GM12878 (cell line): ENCODE results near the gene MPDZ. TPM values are rescaled to one million over a fixed set of nuclear protein-coding genes. Genes with fewer than 3 reads are reported as not detected.

Source experiments
- ATAC-seq: fragments of 200-7000 bp; cut with Tn5 transposase; 3 replicates; pipeline ENCODE4 v1.9.1; 2020; ENCODE audit warnings: mild to moderate bottlenecking, moderate library complexity
- BruUV-seq: library from RNA; stranded (reverse); fragments of 400-500 nt; replicated peaks from 2 replicates; lab custom pipeline; 2021; lab: Mats Ljungman, UMichigan
- CTCF ChIA-PET: fragments of 300-600 bp; sonication (Branson Sonifier 250); formaldehyde crosslinking; extraction: SDS; loops from one replicate; lab custom pipeline; 2021; ENCODE audit warnings: inconsistent platforms; lab: Yijun Ruan, JAX
- POLR2A ChIA-PET: fragments of 350-600 bp; formaldehyde crosslinking; extraction: SDS; loops from one replicate; lab custom pipeline; 2021; ENCODE audit warnings: inconsistent platforms; lab: Charles Lee
- RAD21 ChIA-PET: fragments of 300-600 bp; sonication (Branson Sonifier 250); formaldehyde crosslinking; loops from one replicate; lab custom pipeline; 2023; ENCODE audit warnings: antibody characterized with exemption; ENCODE audit not compliant: unreplicated experiment; lab: Charles Lee
- SMC1A ChIA-PET: fragments of 300-600 bp; sonication (Branson Sonifier 250); formaldehyde crosslinking; loops from one replicate; lab custom pipeline; 2023; ENCODE audit not compliant: unreplicated experiment, uncharacterized antibody; lab: Charles Lee
- DNase-seq: peaks from one replicate; pipeline ENCODE4 v3.0.0-alpha.2; 2011; ENCODE audit warnings: low read depth, low spot score
- FAIRE-seq: peaks from 3 replicates; lab custom pipeline; 2011; peaks lifted over from hg19 to GRCh38; lab: Jason Lieb, UNC
- H2AFZ ChIP-seq: 2 replicates; pipeline ENCODE4 v1.6.0; 2011; ENCODE audit warnings: low read depth, low read length, control low read depth; ENCODE audit not compliant: control insufficient read depth
- H3K27ac ChIP-seq: 2 replicates; pipeline ENCODE4 v1.5.1; 2011; ENCODE audit warnings: control low read depth; ENCODE audit not compliant: control insufficient read depth, insufficient read depth
- H3K27me3 ChIP-seq, 2 experiments: replicated peaks in 1 of 2; 2 replicates each; pipeline versions ENCODE4 v1.6.0 to v1.6.1; 2011; ENCODE audit warnings: low read length in 1 of 2; ENCODE audit not compliant: control insufficient read depth in 2 of 2, insufficient read depth in 2 of 2
- H3K36me3 ChIP-seq, 2 experiments: 2 replicates each; pipeline ENCODE4 v1.5.1; 2011; ENCODE audit warnings: low read length in 1 of 2; ENCODE audit not compliant: control insufficient read depth in 2 of 2, insufficient read depth in 2 of 2
- H3K4me1 ChIP-seq: 2 replicates; pipeline ENCODE4 v1.6.1; 2011; ENCODE audit warnings: mild to moderate bottlenecking, low read length, moderate library complexity, mixed read lengths; ENCODE audit not compliant: control insufficient read depth, insufficient read depth
- H3K4me2 ChIP-seq: 2 replicates; pipeline ENCODE4 v1.6.0; 2011; ENCODE audit warnings: control low read depth; ENCODE audit not compliant: control insufficient read depth, insufficient read depth
- H3K4me3 ChIP-seq: fragments of 200-600 bp; sonication (generic); 2 replicates; pipeline ENCODE4 v1.5.1; 2016
- H3K79me2 ChIP-seq: 2 replicates; pipeline ENCODE4 v1.6.0; 2011; ENCODE audit warnings: low read length; ENCODE audit not compliant: control insufficient read depth, insufficient read depth
- H3K9ac ChIP-seq: 2 replicates; pipeline ENCODE4 v1.8.0; 2011; ENCODE audit warnings: low read length, control low read depth, mixed read lengths; ENCODE audit not compliant: control insufficient read depth, insufficient read depth
- H3K9me3 ChIP-seq: replicated peaks from 3 replicates; pipeline ENCODE4 v1.5.1; 2011; ENCODE audit warnings: mild to moderate bottlenecking, low read length; ENCODE audit not compliant: control insufficient read depth, insufficient read depth
- H4K20me1 ChIP-seq: 2 replicates; pipeline ENCODE4 v1.6.0; 2011; ENCODE audit not compliant: control insufficient read depth, insufficient read depth
- ATF7 ChIP-seq: fragments of 450-650 bp; IDR thresholded peaks from 2 replicates; pipeline ENCODE4 v1.6.1; 2016; ENCODE audit warnings: low read depth, mild to moderate bottlenecking
- BMI1 ChIP-seq: fragments of 450-650 bp; IDR thresholded peaks from 2 replicates; pipeline ENCODE4 v1.6.1; 2016; ENCODE audit warnings: mild to moderate bottlenecking, moderate library complexity, borderline replicate concordance
- BRCA1 ChIP-seq: IDR thresholded peaks from 2 replicates; pipeline ENCODE4 v1.6.1; 2011; ENCODE audit warnings: low read depth, low read length, improper control_type of control experiment
- CHD1 ChIP-seq: IDR thresholded peaks from 2 replicates; pipeline ENCODE4 v1.6.1; 2012; ENCODE audit warnings: low read depth, low read length, improper control_type of control experiment
- LARP7 ChIP-seq: fragments of 450-650 bp; IDR thresholded peaks from 2 replicates; pipeline ENCODE4 v1.6.1; 2017; ENCODE audit warnings: mild to moderate bottlenecking
- MTA2 ChIP-seq: fragments of 450-650 bp; IDR thresholded peaks from 2 replicates; pipeline ENCODE4 v1.6.1; 2016; ENCODE audit warnings: low read depth, mild to moderate bottlenecking, moderate library complexity
- NR2C1 ChIP-seq: fragments of 450-650 bp; IDR thresholded peaks from 2 replicates; pipeline ENCODE4 v1.6.1; 2017; ENCODE audit warnings: antibody characterized with exemption, mild to moderate bottlenecking, moderate library complexity
- POLR2A ChIP-seq: IDR thresholded peaks from 2 replicates; pipeline ENCODE4 v1.6.1; 2011; ENCODE audit warnings: low read depth, mild to moderate bottlenecking, low read length
- SIN3A ChIP-seq: IDR thresholded peaks from 2 replicates; pipeline ENCODE4 v1.6.1; 2012; ENCODE audit warnings: low read depth, low read length, improper control_type of control experiment
- SKIL ChIP-seq: fragments of 450-650 bp; IDR thresholded peaks from 2 replicates; pipeline ENCODE4 v1.6.1; 2017; ENCODE audit warnings: mild to moderate bottlenecking, low read depth, inconsistent platforms; ENCODE audit not compliant: poor library complexity, severe bottlenecking
- SRF ChIP-seq, 2 experiments: IDR thresholded peaks; 2 replicates each; pipeline ENCODE4 v1.6.1; 2011; ENCODE audit warnings: low read depth in 2 of 2, low read length in 2 of 2, mild to moderate bottlenecking in 1 of 2, moderate library complexity in 1 of 2
- ZBED1 ChIP-seq: IDR thresholded peaks from 2 replicates; pipeline ENCODE4 v1.6.1; 2016; ENCODE audit warnings: borderline replicate concordance
- WGBS: methylation state at CpG from one replicate; pipeline ENCODE4 v1.1.6; 2016; ENCODE audit warnings: low lambda C conversion rate; ENCODE audit not compliant: insufficient replicate concordance, insufficient coverage; ENCODE audit errors: missing lambda C conversion rate; 5-methylcytosine and 5-hydroxymethylcytosine counted together
- in situ Hi-C: fragments of 300-500 bp; cut with MboI; formaldehyde crosslinking; loops from 9 replicates; pipeline ENCODE4 v1.14.3; 2018; ENCODE audit warnings: mixed read lengths
- intact Hi-C: fragments of 100-400 bp; cut with micrococcal nuclease; formaldehyde crosslinking; loops from one replicate; pipeline ENCODE4 v1.14.2; 2022; ENCODE audit not compliant: unreplicated experiment
- polyA plus RNA-seq, 11 experiments: library from polyadenylated mRNA; depleted of rRNA in 4 of 11; unstranded in 6 of 11; stranded (reverse) in 5 of 11; fragments of >200 nt; fragmentation: Nextera tagmentation in 4 of 11; fragmentation: Illumina TruSeq in 1 of 11; extraction: Ambion mirVana in 4 of 11; extraction: Trizol in 1 of 11; gene quantifications; 1 replicate in 1 of 11; 2 replicates in 10 of 11; pipeline versions ENCODE4 v1.2.1 to v1.2.3, GENCODE V29; 2011 to 2016; ENCODE audit warnings: inconsistent platforms in 2 of 11, missing spikeins in 2 of 11, low read depth in 1 of 11
- total RNA-seq, 4 experiments: library from RNA; depleted of rRNA in 3 of 4; stranded (reverse); fragments of >200 nt in 3 of 4; fragmentation: Illumina TruSeq in 1 of 4; extraction: Trizol in 1 of 4; gene quantifications; 2 replicates each; pipeline versions ENCODE4 v1.2.1 to v1.2.3, GENCODE V29; 2013 to 2021
- TF ChIP-seq, protein P1 (sequence below): IDR thresholded peaks from 2 replicates; pipeline ENCODE4 v1.6.1; 2012; ENCODE audit warnings: mild to moderate bottlenecking, low read depth, low read length
- TF ChIP-seq, protein P2 (sequence below): IDR thresholded peaks from 2 replicates; pipeline ENCODE4 v1.6.1; 2012; ENCODE audit warnings: low read length, inconsistent platforms

Gene MPDZ
- total and polyA plus RNA-seq, 10 of the 15 experiments (the other 5 are each of a cell fraction or from before 2014, with no cell fraction given): 0.36 TPM; not detected in 9

DNA sequence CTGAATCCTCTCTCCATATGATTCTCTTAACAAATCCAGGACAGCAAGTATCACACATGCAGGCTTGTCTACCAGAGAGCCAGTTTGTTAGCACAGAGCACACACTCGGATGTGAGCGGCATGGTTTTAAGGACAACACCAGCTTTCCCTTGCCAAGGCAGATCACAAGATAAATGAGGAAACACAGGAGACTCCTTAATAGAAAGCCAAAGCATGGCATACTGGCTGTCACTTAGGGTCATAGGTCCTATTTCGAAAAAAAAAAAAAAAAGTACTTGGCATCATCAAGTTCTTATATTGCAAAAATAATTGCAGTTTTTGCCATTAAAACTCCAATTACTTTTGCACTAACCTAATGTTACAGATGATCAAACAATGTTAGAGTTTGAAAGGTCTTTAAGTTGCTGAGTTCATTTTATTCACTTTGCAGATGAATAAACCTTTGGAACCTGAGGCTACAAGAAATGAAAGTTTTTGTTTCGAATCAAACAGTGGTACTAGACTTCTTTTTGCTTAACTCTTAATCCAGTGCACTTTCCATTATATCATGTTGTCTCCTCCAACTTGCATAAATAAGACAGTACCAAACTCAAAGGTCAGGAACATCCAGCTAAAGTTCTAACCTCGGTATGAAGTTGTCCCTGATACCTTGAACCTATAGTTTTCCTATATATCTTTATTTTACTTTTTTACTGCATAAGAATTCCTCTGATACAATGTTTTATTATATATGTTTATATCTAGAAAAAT lies 138.5 kb downstream of the MPDZ start (continued):
- TF ChIP-seq SIN3A (no peak), LARP7 (no peak), NR2C1 (no peak), BRCA1 (no peak), SRF (IDR thresholded peaks at IDR 0.05; ENCODE audit: low read depth in 2 of 2, low read length in 2 of 2) (no peak), MTA2 (no peak)
- TF ChIP-seq, protein P1, sequence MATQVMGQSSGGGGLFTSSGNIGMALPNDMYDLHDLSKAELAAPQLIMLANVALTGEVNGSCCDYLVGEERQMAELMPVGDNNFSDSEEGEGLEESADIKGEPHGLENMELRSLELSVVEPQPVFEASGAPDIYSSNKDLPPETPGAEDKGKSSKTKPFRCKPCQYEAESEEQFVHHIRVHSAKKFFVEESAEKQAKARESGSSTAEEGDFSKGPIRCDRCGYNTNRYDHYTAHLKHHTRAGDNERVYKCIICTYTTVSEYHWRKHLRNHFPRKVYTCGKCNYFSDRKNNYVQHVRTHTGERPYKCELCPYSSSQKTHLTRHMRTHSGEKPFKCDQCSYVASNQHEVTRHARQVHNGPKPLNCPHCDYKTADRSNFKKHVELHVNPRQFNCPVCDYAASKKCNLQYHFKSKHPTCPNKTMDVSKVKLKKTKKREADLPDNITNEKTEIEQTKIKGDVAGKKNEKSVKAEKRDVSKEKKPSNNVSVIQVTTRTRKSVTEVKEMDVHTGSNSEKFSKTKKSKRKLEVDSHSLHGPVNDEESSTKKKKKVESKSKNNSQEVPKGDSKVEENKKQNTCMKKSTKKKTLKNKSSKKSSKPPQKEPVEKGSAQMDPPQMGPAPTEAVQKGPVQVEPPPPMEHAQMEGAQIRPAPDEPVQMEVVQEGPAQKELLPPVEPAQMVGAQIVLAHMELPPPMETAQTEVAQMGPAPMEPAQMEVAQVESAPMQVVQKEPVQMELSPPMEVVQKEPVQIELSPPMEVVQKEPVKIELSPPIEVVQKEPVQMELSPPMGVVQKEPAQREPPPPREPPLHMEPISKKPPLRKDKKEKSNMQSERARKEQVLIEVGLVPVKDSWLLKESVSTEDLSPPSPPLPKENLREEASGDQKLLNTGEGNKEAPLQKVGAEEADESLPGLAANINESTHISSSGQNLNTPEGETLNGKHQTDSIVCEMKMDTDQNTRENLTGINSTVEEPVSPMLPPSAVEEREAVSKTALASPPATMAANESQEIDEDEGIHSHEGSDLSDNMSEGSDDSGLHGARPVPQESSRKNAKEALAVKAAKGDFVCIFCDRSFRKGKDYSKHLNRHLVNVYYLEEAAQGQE: no peak

DNA sequence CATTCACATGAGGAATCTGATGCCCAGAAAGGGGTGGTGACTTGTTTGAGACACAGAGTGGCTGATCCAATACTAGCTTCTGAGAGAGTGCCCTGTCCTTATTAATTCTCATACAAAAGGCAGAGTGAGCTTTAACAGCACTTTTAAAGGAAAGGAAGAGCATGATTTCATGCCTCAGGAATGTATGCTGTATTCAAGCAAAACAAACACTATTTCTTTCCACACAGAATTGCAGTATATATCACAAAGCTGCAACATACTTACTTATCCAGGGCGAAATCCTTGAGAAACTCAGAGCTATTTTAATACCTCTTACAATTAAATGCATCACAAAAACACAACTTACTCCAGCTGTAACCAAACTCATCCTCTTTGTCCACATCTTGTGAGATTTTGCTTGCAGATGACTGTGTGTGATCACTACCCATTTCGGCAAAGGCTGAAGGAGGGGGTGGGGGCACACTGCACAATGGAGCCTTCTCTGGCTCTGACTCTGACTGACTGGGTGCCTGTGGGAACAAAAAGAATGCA lies 139.8 kb downstream of the MPDZ start:
- SMC1A ChIA-PET: no interaction called here
- no TSS peak for BruUV-seq
- WGBS: 44% methylated on average over 2 of the region's 2 CpGs
- no peak for TF ChIP-seq SKIL
- TF ChIP-seq BMI1: no peak
- no peak for TF ChIP-seq CHD1
- TF ChIP-seq ZBED1: no peak
- TF ChIP-seq, protein P2, sequence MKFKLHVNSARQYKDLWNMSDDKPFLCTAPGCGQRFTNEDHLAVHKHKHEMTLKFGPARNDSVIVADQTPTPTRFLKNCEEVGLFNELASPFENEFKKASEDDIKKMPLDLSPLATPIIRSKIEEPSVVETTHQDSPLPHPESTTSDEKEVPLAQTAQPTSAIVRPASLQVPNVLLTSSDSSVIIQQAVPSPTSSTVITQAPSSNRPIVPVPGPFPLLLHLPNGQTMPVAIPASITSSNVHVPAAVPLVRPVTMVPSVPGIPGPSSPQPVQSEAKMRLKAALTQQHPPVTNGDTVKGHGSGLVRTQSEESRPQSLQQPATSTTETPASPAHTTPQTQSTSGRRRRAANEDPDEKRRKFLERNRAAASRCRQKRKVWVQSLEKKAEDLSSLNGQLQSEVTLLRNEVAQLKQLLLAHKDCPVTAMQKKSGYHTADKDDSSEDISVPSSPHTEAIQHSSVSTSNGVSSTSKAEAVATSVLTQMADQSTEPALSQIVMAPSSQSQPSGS: no peak
- no peak for TF ChIP-seq POLR2A
- no peak for TF ChIP-seq ATF7

More for the DNA sequence above, 139.8 kb downstream of the MPDZ start:
- no peaks in the 10 kb centered on the region for H3K27me3 ChIP-seq
- H3K36me3 ChIP-seq: no peaks in the 10 kb centered on the region
- FAIRE-seq (no peak), ATAC-seq (no peak), DNase-seq (no peak)
- ChIA-PET CTCF (interaction anchor here (0.8 kb wide), 1 partner anchor 10 kb away, joined by 3 read pairs; no protein-coding TSS in a partner anchor), RAD21 (no interaction called here), POLR2A (no interaction called here)
- intact Hi-C loops (no loop called here), in situ Hi-C loops (no loop called here)
- H3K4me2 ChIP-seq: no peak overlapping the region
- no peaks in the 10 kb centered on the region for H3K79me2 ChIP-seq
- H3K9me3 ChIP-seq: no peaks in the 10 kb centered on the region
- no peak overlapping the region for H3K4me3 ChIP-seq
- no peaks in the 10 kb centered on the region for H3K4me1 ChIP-seq
- no peak overlapping the region for H3K9ac ChIP-seq
- no peak overlapping the region for H3K27ac ChIP-seq
- H4K20me1 ChIP-seq: no peaks in the 10 kb centered on the region
- H2AFZ ChIP-seq: no peak overlapping the region
